HepG2 (cell line): ENCODE measurements around the gene TMEM125. TPM values are rescaled to one million over a fixed set of nuclear protein-coding genes. Genes with fewer than 3 reads are reported as not detected.

ENCODE experiments used
- FOXM1 ChIP-seq: sonication (generic); formaldehyde crosslinking; IDR thresholded peaks from 2 replicates; pipeline ENCODE4 v1.5.0; 2020; ENCODE audit warnings: missing genetic modification reagents
- GZF1 ChIP-seq: sonication (generic); formaldehyde crosslinking; IDR thresholded peaks from 2 replicates; pipeline ENCODE4 v1.5.1; 2020; ENCODE audit warnings: mild to moderate bottlenecking, missing genetic modification reagents
- HNRNPK ChIP-seq: fragments of 200-400 bp; formaldehyde crosslinking; IDR thresholded peaks from 2 replicates; pipeline ENCODE4 v1.6.1; 2018; ENCODE audit warnings: low read length, low read depth, moderate library complexity, mild to moderate bottlenecking; ENCODE audit not compliant: poor library complexity, severe bottlenecking
- KDM2A ChIP-seq: sonication (generic); formaldehyde crosslinking; IDR thresholded peaks from 2 replicates; pipeline ENCODE4 v1.4.0; 2020; ENCODE audit warnings: low read depth, missing genetic modification reagents, borderline replicate concordance
- RARA ChIP-seq: IDR thresholded peaks from 2 replicates; pipeline ENCODE4 v1.6.1; 2016; ENCODE audit warnings: missing genetic modification reagents, missing compliant biosample characterization
- RORA ChIP-seq: sonication (generic); formaldehyde crosslinking; IDR thresholded peaks from 2 replicates; pipeline ENCODE4 v1.5.0; 2020; ENCODE audit warnings: mild to moderate bottlenecking, missing genetic modification reagents, moderate library complexity
- THYN1 ChIP-seq: sonication (generic); formaldehyde crosslinking; IDR thresholded peaks from 2 replicates; pipeline ENCODE4 v1.8.1; 2023; ENCODE audit warnings: low read depth, mild to moderate bottlenecking, moderate library complexity, missing genetic modification reagents, borderline replicate concordance
- TOPORS ChIP-seq: sonication (generic); formaldehyde crosslinking; IDR thresholded peaks from 2 replicates; pipeline ENCODE4 v1.8.0; 2023; ENCODE audit warnings: mild to moderate bottlenecking, missing genetic modification reagents
- ZNF354B ChIP-seq: sonication (generic); formaldehyde crosslinking; IDR thresholded peaks from 2 replicates; pipeline ENCODE4 v1.8.0; 2022; ENCODE audit warnings: mild to moderate bottlenecking, missing genetic modification reagents
- ZNF468 ChIP-seq: sonication (generic); formaldehyde crosslinking; IDR thresholded peaks from 2 replicates; pipeline ENCODE4 v1.8.0; 2022; ENCODE audit warnings: mild to moderate bottlenecking, moderate library complexity, missing genetic modification reagents
- ZNF572 ChIP-seq: sonication (generic); formaldehyde crosslinking; IDR thresholded peaks from 2 replicates; pipeline ENCODE4 v1.5.1; 2020; ENCODE audit warnings: mild to moderate bottlenecking, missing genetic modification reagents
- ZNF629 ChIP-seq: sonication (generic); formaldehyde crosslinking; conservative IDR thresholded peaks from 2 replicates; pipeline ENCODE4 v1.5.0; 2020; ENCODE audit warnings: missing genetic modification reagents
- ZNF841 ChIP-seq: sonication (generic); formaldehyde crosslinking; IDR thresholded peaks from 2 replicates; pipeline ENCODE4 v1.8.1; 2023; ENCODE audit warnings: missing genetic modification reagents, borderline replicate concordance
- ZSCAN25 ChIP-seq: sonication (generic); formaldehyde crosslinking; IDR thresholded peaks from 2 replicates; pipeline ENCODE4 v1.8.0; 2022; ENCODE audit warnings: mild to moderate bottlenecking, missing genetic modification reagents
- polyA plus RNA-seq, 8 experiments: library from polyadenylated mRNA; depleted of rRNA in 3 of 8; stranded (reverse) in 7 of 8; unstranded in 1 of 8; fragments of >200 nt; fragmentation: Illumina TruSeq in 4 of 8; extraction: Trizol in 4 of 8; gene quantifications; 2 replicates each; pipeline versions ENCODE4 v1.2.1 to v1.2.3, GENCODE V29; 2011 to 2016; ENCODE audit warnings: low read depth in 4 of 8, missing spikeins in 1 of 8, mixed read lengths in 1 of 8; ENCODE audit not compliant: insufficient read depth in 1 of 8
- total RNA-seq, 5 experiments: library from RNA; depleted of rRNA; stranded (reverse); fragments of >200 nt; fragmentation: Illumina TruSeq; extraction: Trizol; gene quantifications; 2 replicates each; pipeline ENCODE4 v1.2.3, GENCODE V29; 2016; ENCODE audit warnings: low read depth in 1 of 5
- TF ChIP-seq, protein P1 (sequence below): sonication (generic); formaldehyde crosslinking; IDR thresholded peaks from 2 replicates; pipeline ENCODE4 v1.4.0; 2020; ENCODE audit warnings: missing genetic modification reagents, borderline replicate concordance
- TF ChIP-seq, protein P2 (sequence below): sonication (generic); formaldehyde crosslinking; IDR thresholded peaks from 2 replicates; pipeline ENCODE4 v1.5.1; 2020; ENCODE audit warnings: missing genetic modification reagents, mild to moderate bottlenecking, borderline replicate concordance
- TF ChIP-seq, protein P3 (sequence below): sonication (generic); formaldehyde crosslinking; IDR thresholded peaks from 2 replicates; pipeline ENCODE4 v1.8.0; 2023; ENCODE audit warnings: mild to moderate bottlenecking, missing genetic modification reagents
- TF ChIP-seq, protein P4 (sequence below): sonication (generic); formaldehyde crosslinking; IDR thresholded peaks from 2 replicates; pipeline ENCODE4 v1.8.0; 2022; ENCODE audit warnings: mild to moderate bottlenecking, missing genetic modification reagents
- TF ChIP-seq, protein P5 (sequence below): sonication (generic); formaldehyde crosslinking; IDR thresholded peaks from 2 replicates; pipeline ENCODE4 v1.4.0; 2020; ENCODE audit warnings: missing genetic modification reagents, borderline replicate concordance

Gene TMEM125
- total and polyA plus RNA-seq, 2 of the 13 experiments (the other 11 are each of a cell fraction or from before 2014, with no cell fraction given), result 0.03 TPM; not detected in 1

DNA sequence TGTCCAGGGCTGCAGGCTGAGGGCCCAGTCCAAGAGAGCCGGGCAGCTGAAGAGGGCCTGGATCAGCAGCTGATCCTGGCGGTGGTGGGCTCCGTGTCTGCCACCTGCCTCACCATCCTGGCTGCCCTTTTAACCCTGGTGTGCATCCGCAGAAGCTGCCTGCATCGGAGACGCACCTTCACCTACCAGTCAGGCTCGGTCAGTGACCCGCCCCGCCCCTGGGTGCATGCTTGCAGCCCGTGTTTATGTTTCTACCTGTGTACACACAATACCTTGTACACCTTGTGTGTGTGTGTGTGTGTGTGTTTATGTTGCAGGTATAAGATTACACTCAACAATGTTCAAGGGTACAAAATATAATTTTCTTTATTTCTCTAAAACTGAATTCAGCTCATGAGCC, 44.0 kb downstream of the TMEM125 start (continued):
- TF ChIP-seq THYN1, result no peak
- no peak for TF ChIP-seq HNRNPK
- no peak for TF ChIP-seq ZNF572
- TF ChIP-seq ZNF354B (CRISPR knock-in tag), result no peak
- TF ChIP-seq GZF1 (CRISPR knock-in tag), result no peak
- TF ChIP-seq, protein P1, sequence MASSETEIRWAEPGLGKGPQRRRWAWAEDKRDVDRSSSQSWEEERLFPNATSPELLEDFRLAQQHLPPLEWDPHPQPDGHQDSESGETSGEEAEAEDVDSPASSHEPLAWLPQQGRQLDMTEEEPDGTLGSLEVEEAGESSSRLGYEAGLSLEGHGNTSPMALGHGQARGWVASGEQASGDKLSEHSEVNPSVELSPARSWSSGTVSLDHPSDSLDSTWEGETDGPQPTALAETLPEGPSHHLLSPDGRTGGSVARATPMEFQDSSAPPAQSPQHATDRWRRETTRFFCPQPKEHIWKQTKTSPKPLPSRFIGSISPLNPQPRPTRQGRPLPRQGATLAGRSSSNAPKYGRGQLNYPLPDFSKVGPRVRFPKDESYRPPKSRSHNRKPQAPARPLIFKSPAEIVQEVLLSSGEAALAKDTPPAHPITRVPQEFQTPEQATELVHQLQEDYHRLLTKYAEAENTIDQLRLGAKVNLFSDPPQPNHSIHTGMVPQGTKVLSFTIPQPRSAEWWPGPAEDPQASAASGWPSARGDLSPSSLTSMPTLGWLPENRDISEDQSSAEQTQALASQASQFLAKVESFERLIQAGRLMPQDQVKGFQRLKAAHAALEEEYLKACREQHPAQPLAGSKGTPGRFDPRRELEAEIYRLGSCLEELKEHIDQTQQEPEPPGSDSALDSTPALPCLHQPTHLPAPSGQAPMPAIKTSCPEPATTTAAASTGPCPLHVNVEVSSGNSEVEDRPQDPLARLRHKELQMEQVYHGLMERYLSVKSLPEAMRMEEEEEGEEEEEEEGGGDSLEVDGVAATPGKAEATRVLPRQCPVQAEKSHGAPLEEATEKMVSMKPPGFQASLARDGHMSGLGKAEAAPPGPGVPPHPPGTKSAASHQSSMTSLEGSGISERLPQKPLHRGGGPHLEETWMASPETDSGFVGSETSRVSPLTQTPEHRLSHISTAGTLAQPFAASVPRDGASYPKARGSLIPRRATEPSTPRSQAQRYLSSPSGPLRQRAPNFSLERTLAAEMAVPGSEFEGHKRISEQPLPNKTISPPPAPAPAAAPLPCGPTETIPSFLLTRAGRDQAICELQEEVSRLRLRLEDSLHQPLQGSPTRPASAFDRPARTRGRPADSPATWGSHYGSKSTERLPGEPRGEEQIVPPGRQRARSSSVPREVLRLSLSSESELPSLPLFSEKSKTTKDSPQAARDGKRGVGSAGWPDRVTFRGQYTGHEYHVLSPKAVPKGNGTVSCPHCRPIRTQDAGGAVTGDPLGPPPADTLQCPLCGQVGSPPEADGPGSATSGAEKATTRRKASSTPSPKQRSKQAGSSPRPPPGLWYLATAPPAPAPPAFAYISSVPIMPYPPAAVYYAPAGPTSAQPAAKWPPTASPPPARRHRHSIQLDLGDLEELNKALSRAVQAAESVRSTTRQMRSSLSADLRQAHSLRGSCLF (CRISPR knock-in tag), result no peak
- no peak for TF ChIP-seq ZNF468
- TF ChIP-seq RARA, result peak; percentile 83
- TF ChIP-seq RORA (CRISPR knock-in tag), result no peak
- TF ChIP-seq, protein P2, sequence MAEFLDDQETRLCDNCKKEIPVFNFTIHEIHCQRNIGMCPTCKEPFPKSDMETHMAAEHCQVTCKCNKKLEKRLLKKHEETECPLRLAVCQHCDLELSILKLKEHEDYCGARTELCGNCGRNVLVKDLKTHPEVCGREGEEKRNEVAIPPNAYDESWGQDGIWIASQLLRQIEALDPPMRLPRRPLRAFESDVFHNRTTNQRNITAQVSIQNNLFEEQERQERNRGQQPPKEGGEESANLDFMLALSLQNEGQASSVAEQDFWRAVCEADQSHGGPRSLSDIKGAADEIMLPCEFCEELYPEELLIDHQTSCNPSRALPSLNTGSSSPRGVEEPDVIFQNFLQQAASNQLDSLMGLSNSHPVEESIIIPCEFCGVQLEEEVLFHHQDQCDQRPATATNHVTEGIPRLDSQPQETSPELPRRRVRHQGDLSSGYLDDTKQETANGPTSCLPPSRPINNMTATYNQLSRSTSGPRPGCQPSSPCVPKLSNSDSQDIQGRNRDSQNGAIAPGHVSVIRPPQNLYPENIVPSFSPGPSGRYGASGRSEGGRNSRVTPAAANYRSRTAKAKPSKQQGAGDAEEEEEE (CRISPR knock-in tag), result 0 out of 2 replicates have a peak, but pooled peaks have one; percentile 61
- TF ChIP-seq, protein P3, sequence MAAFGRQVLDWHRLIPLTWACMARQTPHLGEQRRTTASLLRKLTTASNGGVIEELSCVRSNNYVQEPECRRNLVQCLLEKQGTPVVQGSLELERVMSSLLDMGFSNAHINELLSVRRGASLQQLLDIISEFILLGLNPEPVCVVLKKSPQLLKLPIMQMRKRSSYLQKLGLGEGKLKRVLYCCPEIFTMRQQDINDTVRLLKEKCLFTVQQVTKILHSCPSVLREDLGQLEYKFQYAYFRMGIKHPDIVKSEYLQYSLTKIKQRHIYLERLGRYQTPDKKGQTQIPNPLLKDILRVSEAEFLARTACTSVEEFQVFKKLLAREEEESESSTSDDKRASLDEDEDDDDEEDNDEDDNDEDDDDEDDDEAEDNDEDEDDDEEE (CRISPR knock-in tag), result no peak
- no peak for TF ChIP-seq ZNF841 (CRISPR knock-in tag)
- no peak for TF ChIP-seq TOPORS (CRISPR knock-in tag)
- TF ChIP-seq, protein P4, sequence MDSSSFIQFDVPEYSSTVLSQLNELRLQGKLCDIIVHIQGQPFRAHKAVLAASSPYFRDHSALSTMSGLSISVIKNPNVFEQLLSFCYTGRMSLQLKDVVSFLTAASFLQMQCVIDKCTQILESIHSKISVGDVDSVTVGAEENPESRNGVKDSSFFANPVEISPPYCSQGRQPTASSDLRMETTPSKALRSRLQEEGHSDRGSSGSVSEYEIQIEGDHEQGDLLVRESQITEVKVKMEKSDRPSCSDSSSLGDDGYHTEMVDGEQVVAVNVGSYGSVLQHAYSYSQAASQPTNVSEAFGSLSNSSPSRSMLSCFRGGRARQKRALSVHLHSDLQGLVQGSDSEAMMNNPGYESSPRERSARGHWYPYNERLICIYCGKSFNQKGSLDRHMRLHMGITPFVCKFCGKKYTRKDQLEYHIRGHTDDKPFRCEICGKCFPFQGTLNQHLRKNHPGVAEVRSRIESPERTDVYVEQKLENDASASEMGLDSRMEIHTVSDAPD (CRISPR knock-in tag), result no peak
- TF ChIP-seq, protein P5, sequence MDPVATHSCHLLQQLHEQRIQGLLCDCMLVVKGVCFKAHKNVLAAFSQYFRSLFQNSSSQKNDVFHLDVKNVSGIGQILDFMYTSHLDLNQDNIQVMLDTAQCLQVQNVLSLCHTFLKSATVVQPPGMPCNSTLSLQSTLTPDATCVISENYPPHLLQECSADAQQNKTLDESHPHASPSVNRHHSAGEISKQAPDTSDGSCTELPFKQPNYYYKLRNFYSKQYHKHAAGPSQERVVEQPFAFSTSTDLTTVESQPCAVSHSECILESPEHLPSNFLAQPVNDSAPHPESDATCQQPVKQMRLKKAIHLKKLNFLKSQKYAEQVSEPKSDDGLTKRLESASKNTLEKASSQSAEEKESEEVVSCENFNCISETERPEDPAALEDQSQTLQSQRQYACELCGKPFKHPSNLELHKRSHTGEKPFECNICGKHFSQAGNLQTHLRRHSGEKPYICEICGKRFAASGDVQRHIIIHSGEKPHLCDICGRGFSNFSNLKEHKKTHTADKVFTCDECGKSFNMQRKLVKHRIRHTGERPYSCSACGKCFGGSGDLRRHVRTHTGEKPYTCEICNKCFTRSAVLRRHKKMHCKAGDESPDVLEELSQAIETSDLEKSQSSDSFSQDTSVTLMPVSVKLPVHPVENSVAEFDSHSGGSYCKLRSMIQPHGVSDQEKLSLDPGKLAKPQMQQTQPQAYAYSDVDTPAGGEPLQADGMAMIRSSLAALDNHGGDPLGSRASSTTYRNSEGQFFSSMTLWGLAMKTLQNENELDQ, result no peak
- no peak for TF ChIP-seq FOXM1 (CRISPR knock-in tag)
- no peak for TF ChIP-seq ZNF629 (CRISPR knock-in tag)
- no peak for TF ChIP-seq KDM2A (CRISPR knock-in tag)
- no peak for TF ChIP-seq ZSCAN25 (CRISPR knock-in tag)
